SIG-M5 (cell line): Measurements from ENCODE around the gene FRK.
"Not testable (repeated sequence)": the region's sequence is repeated elsewhere in the genome, so short reads cannot be mapped to it uniquely, and the experiment has no call there.

Experiments
- DNase-seq: peaks from one replicate; lab custom pipeline; 2025; lab: John Stamatoyannopoulos, UW

FRK gene

GRCh38 chr6:116074732-116075390 is 14.2 kb upstream of the FRK start:
- no peak for DNase-seq

GRCh38 chr6:116073765-116074440 is 13.2 kb upstream of the FRK start:
- no peak for DNase-seq

GRCh38 chr6:116072368-116072767 is 11.7 kb upstream of the FRK start:
- DNase-seq: no peak

- DNase-seq: no peak
These were observed 10.1 kb upstream of the FRK start for GRCh38 chr6:116070616-116071389.

- no peak for DNase-seq
These were observed 9.4 kb upstream of the FRK start for GRCh38 chr6:116070101-116070500.

- DNase-seq: no peak
These were observed 6.1 kb upstream of the FRK start for GRCh38 chr6:116066789-116067188.

GRCh38 chr6:116064666-116065065 is 4.0 kb upstream of the FRK start:
- no peak for DNase-seq

- no peak for DNase-seq
These were observed 1.8 kb upstream of the FRK start for GRCh38 chr6:116062496-116062895.

GRCh38 chr6:116059713-116060571 is 749 bp downstream of the FRK start:
- DNase-seq: no peak

GRCh38 chr6:116057766-116058165 is 2.9 kb downstream of the FRK start:
- DNase-seq: no peak

GRCh38 chr6:116055513-116055912 is 5.2 kb downstream of the FRK start:
- DNase-seq: no peak

- no peak for DNase-seq
These were observed 9.4 kb downstream of the FRK start for GRCh38 chr6:116051244-116051643.

GRCh38 chr6:116050737-116051136 is 10.0 kb downstream of the FRK start:
- DNase-seq: no peak

GRCh38 chr6:116049321-116049720 is 11.4 kb downstream of the FRK start:
- DNase-seq: no peak

- no peak for DNase-seq
These were observed 13.3 kb downstream of the FRK start for GRCh38 chr6:116047173-116047933.

GRCh38 chr6:116046737-116047136 is 14.0 kb downstream of the FRK start:
- no peak for DNase-seq

GRCh38 chr6:116046272-116046671 is 14.4 kb downstream of the FRK start:
- DNase-seq: not testable (repeated sequence)

- DNase-seq: no peak
These were observed 18.8 kb downstream of the FRK start for GRCh38 chr6:116041934-116042333.

- DNase-seq: no peak
These were observed 19.7 kb downstream of the FRK start for GRCh38 chr6:116040993-116041392.

GRCh38 chr6:116036885-116037284 is 23.8 kb downstream of the FRK start:
- no peak for DNase-seq

- DNase-seq: no peak
These were observed 24.5 kb downstream of the FRK start for GRCh38 chr6:116036075-116036773.
